T-helper 9 cell (primary cell): ENCODE data around the gene NKX6-1.

Experiments
- DNase-seq: peaks from one replicate; pipeline ENCODE4 v3.0.0-alpha.2; 2020

NKX6-1 gene

DNA sequence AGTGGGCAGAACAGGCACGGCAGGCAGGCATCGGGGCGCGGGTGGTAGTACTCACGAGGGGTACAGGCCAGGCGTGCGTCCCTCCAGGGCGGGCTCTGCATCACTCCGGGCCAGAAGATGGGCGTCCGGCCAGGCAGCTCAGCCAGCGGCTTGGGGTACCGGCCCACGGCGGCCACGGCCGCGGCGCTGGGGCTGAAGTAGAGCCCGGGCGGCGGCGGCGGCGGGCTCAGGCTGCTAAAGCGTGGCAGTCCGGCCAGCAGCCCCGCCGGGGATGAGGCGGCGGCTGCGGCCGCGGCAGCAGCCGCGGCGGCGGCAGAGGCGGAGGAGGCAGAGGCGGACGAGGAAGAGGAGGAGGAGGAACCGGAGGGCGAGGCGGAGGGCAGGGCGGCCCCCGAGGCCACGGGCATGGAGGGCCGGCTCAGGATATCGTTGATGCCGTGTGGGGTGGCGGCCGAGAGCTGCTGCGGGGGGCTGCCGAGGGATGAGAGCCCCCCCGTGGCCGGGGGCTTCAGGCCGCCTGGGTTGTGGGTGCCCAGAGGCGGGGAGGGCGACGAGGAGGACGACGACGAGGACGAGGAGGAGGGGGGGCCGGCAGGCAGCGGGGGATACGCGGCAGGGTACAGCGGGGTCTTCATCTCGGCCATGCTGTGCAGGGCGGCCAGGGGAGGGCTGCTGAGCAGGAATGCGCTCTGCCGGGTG lies 1.4 kb downstream of the NKX6-1 start:
- DNase-seq = no peak

DNA sequence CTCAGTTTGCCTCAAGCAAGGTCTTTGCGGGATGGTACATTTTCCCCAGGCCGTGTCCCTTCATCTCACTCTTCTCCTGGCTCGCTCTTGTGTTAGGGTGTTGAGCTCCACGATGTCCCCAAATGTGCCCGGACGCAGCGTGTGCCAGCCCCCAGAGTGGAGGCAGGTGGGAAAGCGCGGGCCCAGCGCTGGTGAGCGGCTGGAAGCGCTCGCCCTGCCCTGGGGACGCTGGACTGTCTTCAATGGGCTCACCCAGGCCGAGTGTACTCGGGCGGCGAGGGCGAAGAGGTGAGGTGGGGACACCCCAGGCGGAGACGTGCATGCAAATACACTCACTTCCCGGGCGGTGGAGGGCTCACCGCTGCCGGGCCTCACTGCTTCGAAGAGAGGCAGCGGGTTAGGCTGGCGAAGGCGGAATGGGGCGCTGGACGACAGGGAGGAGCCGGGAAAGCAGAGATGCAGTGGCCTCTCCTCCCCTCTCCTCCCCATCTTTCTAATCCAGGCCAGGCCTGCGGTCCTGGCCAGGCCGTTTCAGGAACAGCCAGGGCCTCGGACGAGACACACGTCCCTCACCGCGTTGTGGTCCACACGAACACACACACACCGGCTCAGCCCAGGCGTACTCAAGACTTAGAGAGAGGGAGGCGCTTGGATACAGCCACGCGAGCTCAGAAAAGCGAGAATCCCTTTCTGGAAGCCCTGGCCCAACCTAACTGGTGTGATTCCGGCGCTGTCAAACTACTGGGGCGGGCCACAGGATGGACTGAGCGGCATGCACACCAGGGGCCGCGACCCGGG lies 2.2 kb downstream of the NKX6-1 start:
- DNase-seq = no peak

GRCh38 chr4:84496331-84496705 lies 2.8 kb downstream of the NKX6-1 start:
- DNase-seq = no peak

DNA sequence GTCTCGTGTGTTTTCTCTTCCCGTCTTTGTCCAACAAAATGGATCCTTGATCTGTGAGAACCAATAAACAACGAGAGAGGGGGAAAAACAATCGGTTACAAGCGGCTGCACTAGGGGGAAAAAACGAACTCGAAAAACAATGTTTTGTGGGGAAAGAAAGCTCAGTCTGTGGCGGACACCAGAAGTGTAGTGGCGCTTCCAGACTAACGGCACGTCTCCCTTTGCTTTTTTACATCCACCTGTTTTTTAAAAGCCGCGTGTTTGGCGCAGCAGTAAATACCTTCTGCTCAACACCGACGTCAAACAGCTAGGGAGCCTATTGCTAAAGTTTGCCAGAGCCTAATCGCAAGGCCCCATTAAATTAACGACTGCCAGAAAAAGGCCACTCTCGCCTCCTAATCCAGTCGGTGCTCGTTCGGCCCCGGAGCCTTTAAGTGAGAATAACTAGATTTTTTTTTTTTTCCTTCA lies 3.3 kb downstream of the NKX6-1 start:
- no peak for DNase-seq

- no peak for DNase-seq
Observed at GRCh38 chr4:84495118-84495793, 3.8 kb downstream of the NKX6-1 start.

GRCh38 chr4:84494531-84494930 lies 4.6 kb downstream of the NKX6-1 start:
- DNase-seq = no peak

- no peak for DNase-seq
Observed at GRCh38 chr4:84494076-84494475, 5.0 kb downstream of the NKX6-1 start.

GRCh38 chr4:84493092-84493850 lies 5.8 kb downstream of the NKX6-1 start:
- no peak for DNase-seq

GRCh38 chr4:84492737-84493091 lies 6.4 kb downstream of the NKX6-1 start:
- no peak for DNase-seq

DNA sequence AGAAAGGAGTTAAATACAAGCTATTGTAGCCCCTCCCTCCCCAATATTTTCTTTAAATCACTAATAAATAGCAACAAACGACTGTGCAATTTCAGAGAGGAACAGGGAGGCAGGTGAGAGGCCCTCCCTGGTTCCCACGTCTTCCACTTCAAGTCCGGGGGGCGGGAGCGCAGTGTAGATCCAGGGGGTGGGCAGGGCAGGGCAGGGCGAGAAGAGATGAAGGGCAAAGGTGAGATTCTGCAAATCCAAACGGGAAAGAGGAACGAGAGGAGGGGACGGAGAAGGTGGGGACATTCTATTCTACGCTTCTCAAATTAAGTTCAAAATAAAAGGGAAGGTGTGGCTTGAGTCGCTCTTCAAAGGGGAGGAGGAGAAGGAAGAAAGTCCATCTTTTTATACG lies 6.8 kb downstream of the NKX6-1 start:
- DNase-seq = no peak

GRCh38 chr4:84491481-84491880 lies 7.6 kb downstream of the NKX6-1 start:
- DNase-seq = no peak

DNA sequence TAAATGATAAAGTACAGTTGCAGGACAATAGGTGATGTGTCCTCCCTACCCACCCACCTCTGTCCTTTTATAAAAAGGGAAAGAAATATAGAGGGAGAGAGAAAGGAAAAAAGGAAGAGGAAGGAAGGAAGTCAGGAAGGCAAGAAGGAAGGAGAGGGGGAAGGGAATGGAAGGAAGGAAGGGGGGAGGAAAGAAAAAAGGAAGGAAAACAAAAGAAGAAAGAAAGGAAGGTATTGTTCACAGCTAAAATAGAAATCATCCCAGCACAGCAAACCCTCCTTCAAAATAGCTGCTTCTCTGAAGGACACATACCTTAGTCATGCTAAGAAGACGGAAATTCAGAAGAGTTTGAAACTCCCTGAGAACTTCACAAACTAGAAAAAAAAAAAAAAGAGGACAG lies 8.4 kb downstream of the NKX6-1 start:
- DNase-seq = no peak

GRCh38 chr4:84484236-84484635 lies 14.9 kb downstream of the NKX6-1 start:
- DNase-seq = no peak

DNA sequence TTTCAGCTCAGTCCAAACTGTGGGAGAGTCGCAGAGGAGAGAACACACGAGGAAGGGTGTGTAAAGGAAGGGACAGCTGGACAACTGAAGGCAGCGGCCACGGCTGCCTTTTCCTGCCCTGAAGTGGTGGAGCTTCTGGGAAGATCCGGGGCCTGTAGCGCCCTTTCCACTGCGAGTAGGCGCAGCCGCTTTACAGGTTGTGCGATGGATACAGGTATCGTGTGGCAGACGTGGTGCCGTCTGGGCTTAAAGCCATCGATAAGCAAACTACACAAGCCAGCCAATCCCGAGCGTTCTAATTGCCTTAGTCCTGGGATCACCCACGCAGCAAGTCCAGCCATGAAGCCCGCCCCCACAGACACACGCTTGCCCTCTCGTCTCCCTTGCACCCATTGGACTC lies 15.4 kb downstream of the NKX6-1 start:
- no peak for DNase-seq

GRCh38 chr4:84482564-84483563 lies 16.2 kb downstream of the NKX6-1 start:
- no peak for DNase-seq

DNA sequence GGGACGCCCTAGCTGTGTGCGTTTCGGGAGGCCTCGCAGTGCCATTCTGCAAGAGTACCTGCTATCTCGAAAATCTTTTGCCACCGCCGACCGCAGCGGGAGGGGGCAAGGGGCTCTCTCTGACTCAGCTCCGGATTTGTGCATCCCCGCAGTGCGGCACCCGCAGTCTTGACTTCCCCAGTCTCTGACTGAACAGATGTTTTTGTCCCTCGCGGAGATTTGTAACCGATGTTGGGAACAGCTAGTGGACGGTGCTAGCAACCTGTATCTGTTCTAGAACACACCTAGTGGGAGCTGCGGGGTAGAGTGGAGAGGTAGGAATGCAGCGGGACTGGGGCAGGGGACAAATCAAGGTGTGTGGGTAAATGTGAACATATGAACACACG lies 17.2 kb downstream of the NKX6-1 start:
- no peak for DNase-seq

DNA sequence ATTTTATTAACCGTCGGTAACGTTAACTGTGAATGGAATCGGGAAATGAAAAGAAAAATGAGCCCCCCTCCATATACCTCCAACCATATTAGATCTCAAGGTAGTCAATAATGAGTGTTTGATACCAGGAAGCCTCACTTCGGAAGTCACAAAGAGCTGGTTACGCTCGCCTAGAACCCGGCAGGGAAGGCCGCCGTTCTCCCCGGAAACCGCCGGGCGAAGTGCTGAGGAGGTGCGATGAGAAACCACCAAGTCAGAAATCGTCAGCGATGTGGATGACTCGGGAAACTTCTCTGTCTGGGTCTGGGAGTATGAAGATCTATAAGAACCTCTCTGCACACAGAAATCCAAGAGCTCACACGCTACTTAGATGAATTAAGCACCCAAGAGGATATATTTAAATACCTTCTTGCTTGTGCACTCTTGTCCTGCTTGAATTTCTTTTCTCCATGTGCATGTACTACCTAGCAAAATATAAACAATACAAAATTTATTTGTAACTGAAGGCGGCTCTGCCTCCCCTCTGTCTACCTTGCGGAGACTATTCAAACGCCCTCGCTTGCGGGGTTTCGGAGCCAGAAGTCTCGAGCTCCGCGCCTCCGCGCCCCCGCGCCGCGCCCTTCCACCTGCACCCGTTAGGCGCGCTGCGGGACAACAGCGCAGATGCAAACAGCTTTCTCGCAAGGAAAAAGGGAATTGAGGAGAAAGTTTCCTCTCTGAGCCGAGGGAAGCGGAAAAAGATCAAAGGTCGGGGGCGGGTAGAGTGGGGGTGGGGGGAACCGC lies 17.8 kb downstream of the NKX6-1 start:
- DNase-seq = no peak

DNA sequence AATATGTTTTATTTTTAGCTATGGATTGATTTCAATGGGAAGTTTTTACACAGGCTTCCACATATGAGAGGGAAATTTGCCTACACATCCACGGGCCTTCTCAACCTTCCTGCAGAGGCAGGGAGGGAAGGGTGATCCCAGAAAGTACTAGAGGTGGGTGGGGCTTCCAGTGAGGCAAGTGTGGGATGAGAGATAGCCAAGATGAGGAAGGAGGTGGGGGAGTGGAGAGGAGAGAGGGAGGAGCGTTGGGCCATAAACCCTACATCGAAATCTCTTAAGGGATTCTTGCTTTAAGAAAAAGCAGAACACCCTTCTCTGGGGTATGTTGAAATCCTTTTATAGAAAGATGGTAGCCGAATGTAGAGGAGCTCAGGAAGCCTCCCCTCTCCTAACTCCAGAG lies 19.0 kb downstream of the NKX6-1 start:
- no peak for DNase-seq

- no peak for DNase-seq
Observed at GRCh38 chr4:84479663-84480062, 19.4 kb downstream of the NKX6-1 start.

GRCh38 chr4:84477738-84478137 lies 21.4 kb downstream of the NKX6-1 start:
- DNase-seq = no peak

DNA sequence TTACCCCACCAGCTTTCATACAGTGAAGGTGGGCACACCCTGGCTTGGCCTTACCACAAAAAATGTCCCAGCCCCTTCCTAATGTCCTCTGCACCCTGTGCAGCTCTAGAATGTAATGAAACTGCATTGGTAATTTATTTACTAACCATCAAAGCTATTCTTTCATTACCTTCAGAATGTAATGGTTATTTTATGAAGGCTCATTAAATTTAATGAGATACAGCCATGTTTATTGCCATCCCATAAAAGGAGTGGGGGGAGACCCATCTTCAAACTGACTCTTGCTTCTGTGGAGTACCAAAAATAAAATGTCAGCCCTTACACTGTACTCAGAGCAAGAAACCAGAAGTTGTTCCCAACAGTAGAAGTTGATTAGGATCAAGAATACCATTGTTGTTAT lies 25.0 kb downstream of the NKX6-1 start:
- no peak for DNase-seq
